ENCODE data around the gene COL8A1. TPM values are rescaled to one million over a fixed set of nuclear protein-coding genes. Genes with fewer than 3 reads are reported as not detected.
A peak's percentile ranks its signal among the peaks of the same experiment; 100 is the strongest.
"Not testable (repeated sequence)": the region's sequence is repeated elsewhere in the genome, so short reads cannot be mapped to it uniquely, and the experiment has no call there.

The COL8A1 gene
- total RNA-seq (2014; rRNA removed; shearing (Covaris generic)): 42.2 and 54.8 TPM in 2 replicates

GRCh38 chr3:99638167-99638948 is at the start of gene COL8A1:
COL8A1 (plus strand) TSS chr3:99638594; CDS start chr3:99790683, 152,089 bp downstream.
- Histone ChIP-seq H3K4me3 (peak within 1 kb of the TSS; percentile 50), H3K4me1 (replicated peaks) (peaks cover 63% of the 10 kb centered on the region)

DNA sequence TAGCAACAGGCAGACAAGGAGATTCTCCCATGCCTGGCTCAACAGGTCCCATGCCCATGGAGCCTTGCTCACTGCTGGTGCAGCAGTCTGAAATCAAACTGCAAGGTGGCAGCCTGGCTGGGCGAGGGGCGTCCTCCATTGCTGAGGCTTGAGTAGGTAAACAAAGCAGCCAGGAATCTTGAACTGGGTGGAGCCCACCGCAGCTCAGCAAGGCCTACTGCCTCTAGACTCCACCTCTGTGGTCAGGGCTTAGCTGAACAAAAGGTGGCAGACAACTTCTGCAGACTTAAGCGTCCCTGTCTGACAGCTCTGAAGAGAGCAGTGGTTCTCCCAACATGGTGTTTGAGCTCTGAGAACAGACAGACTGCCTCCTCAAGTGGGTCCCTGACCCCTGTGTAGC is 49.2 kb upstream of the COL8A1 start:
- H3K4me3 ChIP-seq; H3K9me3 ChIP-seq (replicated peaks); DNase-seq (ENCODE audit: low read depth in 1 of 2, low spot score in 2 of 2); H3K36me3 ChIP-seq; H3K27ac ChIP-seq; H3K4me1 ChIP-seq (replicated peaks); H3K27me3 ChIP-seq (replicated peaks): not testable (repeated sequence)

More at GRCh38 chr3:99638167-99638948, at the start of gene COL8A1:
- peak; percentile 71 to 88 for DNase-seq (ENCODE audit: low read depth in 1 of 2, low spot score in 2 of 2)
- Histone ChIP-seq H3K27me3 (replicated peaks) (no peaks in the 10 kb centered on the region), H3K27ac (peak within 1 kb of the TSS; percentile 94), H3K36me3 (peaks cover 15% of the 10 kb centered on the region; the same call in 1 of the 2 replicates), H3K9me3 (replicated peaks) (no peaks in the 10 kb centered on the region)

GRCh38 chr3:99599894-99600293 is 38.5 kb upstream of the COL8A1 start:
- Histone ChIP-seq H3K4me3 (no peak overlapping the region), H3K4me1 (replicated peaks) (no peaks in the 10 kb centered on the region), H3K36me3 (no peaks in the 10 kb centered on the region), H3K9me3 (replicated peaks) (no peaks in the 10 kb centered on the region), H3K27ac (no peak overlapping the region), H3K27me3 (replicated peaks) (no peaks in the 10 kb centered on the region)
- DNase-seq (ENCODE audit: low read depth in 1 of 2, low spot score in 2 of 2): no peak

- Histone ChIP-seq H3K9me3 (replicated peaks) (no peaks in the 10 kb centered on the region), H3K4me3 (no peak overlapping the region), H3K27ac (no peak overlapping the region), H3K4me1 (replicated peaks) (no peaks in the 10 kb centered on the region), H3K36me3 (no peaks in the 10 kb centered on the region), H3K27me3 (replicated peaks) (no peaks in the 10 kb centered on the region)
- DNase-seq (ENCODE audit: low read depth in 1 of 2, low spot score in 2 of 2): no peak
Observed at GRCh38 chr3:99601515-99601914, 36.9 kb upstream of the COL8A1 start.

GRCh38 chr3:99602183-99602582 is 36.2 kb upstream of the COL8A1 start:
- H3K4me1 ChIP-seq (replicated peaks): no peaks in the 10 kb centered on the region
- H3K4me3 ChIP-seq: no peak overlapping the region
- no peaks in the 10 kb centered on the region for H3K27me3 ChIP-seq (replicated peaks)
- H3K36me3 ChIP-seq: no peaks in the 10 kb centered on the region
- no peaks in the 10 kb centered on the region for H3K9me3 ChIP-seq (replicated peaks)
- no peak overlapping the region for H3K27ac ChIP-seq
- no peak for DNase-seq (ENCODE audit: low read depth in 1 of 2, low spot score in 2 of 2)

DNA sequence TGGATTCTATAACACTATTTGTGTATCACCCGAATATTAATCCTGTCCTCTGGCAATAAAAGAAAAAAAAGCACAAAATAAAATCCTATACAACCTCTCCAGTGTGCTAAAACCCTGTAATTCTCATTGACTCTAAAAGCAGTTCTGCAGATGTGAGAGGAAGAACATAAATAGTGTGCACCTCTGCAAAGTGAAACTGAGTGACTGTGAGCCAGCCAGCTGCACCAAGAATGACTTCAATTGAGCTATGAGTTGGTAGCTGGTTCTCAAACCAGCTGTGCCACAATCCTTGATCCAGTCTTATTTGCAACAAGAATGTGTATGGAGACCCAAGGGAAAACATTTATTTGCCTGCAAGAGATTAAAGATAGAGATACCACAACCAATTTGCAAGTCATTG is 31.2 kb upstream of the COL8A1 start:
- Histone ChIP-seq H3K27ac (no peak overlapping the region), H3K9me3 (replicated peaks) (no peaks in the 10 kb centered on the region), H3K27me3 (replicated peaks) (no peaks in the 10 kb centered on the region), H3K4me1 (replicated peaks) (no peaks in the 10 kb centered on the region), H3K4me3 (no peak overlapping the region), H3K36me3 (no peaks in the 10 kb centered on the region)
- DNase-seq (ENCODE audit: low read depth in 1 of 2, low spot score in 2 of 2): no peak

DNA sequence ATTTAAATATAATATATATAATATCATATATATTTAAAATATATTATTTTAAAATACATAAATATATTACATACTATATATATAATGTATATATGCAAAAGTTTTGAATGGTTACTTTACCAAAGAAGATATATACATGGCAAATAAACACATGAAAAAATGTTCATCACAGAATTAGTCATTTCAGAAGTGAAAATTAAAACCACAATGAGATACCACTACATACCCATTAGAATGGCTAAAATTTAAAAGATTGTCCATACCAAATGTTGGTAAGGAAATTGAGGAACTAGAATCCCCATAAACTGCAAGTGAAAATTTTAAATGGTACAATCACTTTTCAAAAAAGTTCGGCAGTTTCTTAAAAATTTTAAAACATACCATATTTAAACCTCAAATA is 23.6 kb upstream of the COL8A1 start:
- no peaks in the 10 kb centered on the region for H3K36me3 ChIP-seq
- no peak overlapping the region for H3K27ac ChIP-seq
- H3K9me3 ChIP-seq (replicated peaks): no peaks in the 10 kb centered on the region
- H3K4me1 ChIP-seq (replicated peaks): peaks cover 2% of the 10 kb centered on the region; the same call in 1 of the 2 replicates
- no peak overlapping the region for H3K4me3 ChIP-seq
- H3K27me3 ChIP-seq (replicated peaks): no peaks in the 10 kb centered on the region
- DNase-seq (ENCODE audit: low read depth in 1 of 2, low spot score in 2 of 2): no peak

- no peak for DNase-seq (ENCODE audit: low read depth in 1 of 2, low spot score in 2 of 2)
- no peaks in the 10 kb centered on the region for H3K27me3 ChIP-seq (replicated peaks)
- no peaks in the 10 kb centered on the region for H3K36me3 ChIP-seq
- H3K4me3 ChIP-seq: no peak overlapping the region
- no peaks in the 10 kb centered on the region for H3K9me3 ChIP-seq (replicated peaks)
- no peak overlapping the region for H3K27ac ChIP-seq
- peaks cover 14% of the 10 kb centered on the region for H3K4me1 ChIP-seq (replicated peaks)
Observed at GRCh38 chr3:99620077-99620767, 18.2 kb upstream of the COL8A1 start.

- H3K4me3 ChIP-seq: no peak overlapping the region
- peaks cover 21% of the 10 kb centered on the region for H3K4me1 ChIP-seq (replicated peaks)
- DNase-seq (ENCODE audit: low read depth in 1 of 2, low spot score in 2 of 2): no peak
- no peaks in the 10 kb centered on the region for H3K27me3 ChIP-seq (replicated peaks)
- no peaks in the 10 kb centered on the region for H3K9me3 ChIP-seq (replicated peaks)
- H3K36me3 ChIP-seq: no peaks in the 10 kb centered on the region
- H3K27ac ChIP-seq: no peak overlapping the region
Observed at GRCh38 chr3:99620976-99621375, 17.4 kb upstream of the COL8A1 start.

DNA sequence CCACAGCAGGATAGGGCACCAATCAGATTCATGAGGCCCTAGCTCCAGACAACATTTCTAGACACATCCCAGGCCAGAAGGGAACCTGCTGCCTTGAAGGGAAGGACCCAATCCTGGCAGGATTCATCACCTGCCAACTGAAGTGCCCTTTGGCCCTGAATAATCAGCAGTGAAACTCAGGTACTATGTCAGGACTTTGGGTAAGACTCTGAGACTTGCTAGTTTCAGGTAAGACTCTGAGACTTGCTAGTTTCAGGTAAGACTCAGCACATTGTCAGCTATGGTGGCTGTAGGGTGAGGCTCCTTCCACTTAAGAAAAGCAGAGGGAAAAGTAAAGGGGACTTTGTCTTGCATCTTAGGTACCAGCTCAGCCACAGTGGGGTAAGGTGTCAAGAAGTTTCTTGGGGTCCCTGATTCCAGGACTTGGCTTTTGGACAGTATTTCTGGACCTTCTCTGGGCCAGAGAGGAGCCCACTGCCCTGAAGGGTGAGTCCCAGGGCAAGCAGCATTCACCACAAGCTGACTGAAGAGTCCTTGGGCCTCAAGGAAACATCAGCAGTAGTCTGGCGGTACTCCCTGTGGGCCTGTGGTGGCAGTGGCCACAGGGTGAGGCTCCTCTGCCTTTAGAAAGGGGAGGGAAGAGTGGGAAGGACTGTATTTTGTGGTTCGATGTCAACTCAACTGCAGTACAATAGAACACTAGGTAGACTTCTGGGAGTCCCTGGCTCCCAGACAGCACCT is 13.7 kb upstream of the COL8A1 start:
- peaks cover 38% of the 10 kb centered on the region for H3K4me1 ChIP-seq (replicated peaks)
- no peaks in the 10 kb centered on the region for H3K27me3 ChIP-seq (replicated peaks)
- DNase-seq (ENCODE audit: low read depth in 1 of 2, low spot score in 2 of 2): no peak
- no peaks in the 10 kb centered on the region for H3K9me3 ChIP-seq (replicated peaks)
- H3K27ac ChIP-seq: no peak overlapping the region
- no peak overlapping the region for H3K4me3 ChIP-seq
- no peaks in the 10 kb centered on the region for H3K36me3 ChIP-seq

DNA sequence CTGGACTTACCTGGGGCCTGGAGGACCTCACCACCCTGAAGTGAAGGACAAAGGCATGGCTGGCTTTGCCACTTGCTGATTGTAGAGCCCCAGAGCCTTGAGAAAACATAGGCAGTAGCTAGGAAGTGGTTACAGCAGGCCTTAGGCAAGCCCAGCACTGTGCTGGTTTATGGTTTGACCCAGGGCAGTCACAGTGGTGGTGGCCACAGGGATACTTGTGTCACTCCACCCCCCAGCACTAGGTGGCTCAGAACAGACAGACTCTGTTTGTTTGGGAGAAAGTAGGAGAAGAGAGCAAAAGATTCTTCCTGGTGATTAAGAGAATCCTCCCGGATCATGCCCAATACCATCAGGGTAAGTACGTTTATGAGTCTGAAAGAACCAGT is 13.2 kb upstream of the COL8A1 start:
- H3K27ac ChIP-seq: peak overlapping the region; percentile 53; the same call in 1 of the 2 replicates
- no peaks in the 10 kb centered on the region for H3K9me3 ChIP-seq (replicated peaks)
- H3K36me3 ChIP-seq: no peaks in the 10 kb centered on the region
- no peak for DNase-seq (ENCODE audit: low read depth in 1 of 2, low spot score in 2 of 2)
- no peaks in the 10 kb centered on the region for H3K27me3 ChIP-seq (replicated peaks)
- peaks cover 32% of the 10 kb centered on the region for H3K4me1 ChIP-seq (replicated peaks)
- H3K4me3 ChIP-seq: no peak overlapping the region

DNA sequence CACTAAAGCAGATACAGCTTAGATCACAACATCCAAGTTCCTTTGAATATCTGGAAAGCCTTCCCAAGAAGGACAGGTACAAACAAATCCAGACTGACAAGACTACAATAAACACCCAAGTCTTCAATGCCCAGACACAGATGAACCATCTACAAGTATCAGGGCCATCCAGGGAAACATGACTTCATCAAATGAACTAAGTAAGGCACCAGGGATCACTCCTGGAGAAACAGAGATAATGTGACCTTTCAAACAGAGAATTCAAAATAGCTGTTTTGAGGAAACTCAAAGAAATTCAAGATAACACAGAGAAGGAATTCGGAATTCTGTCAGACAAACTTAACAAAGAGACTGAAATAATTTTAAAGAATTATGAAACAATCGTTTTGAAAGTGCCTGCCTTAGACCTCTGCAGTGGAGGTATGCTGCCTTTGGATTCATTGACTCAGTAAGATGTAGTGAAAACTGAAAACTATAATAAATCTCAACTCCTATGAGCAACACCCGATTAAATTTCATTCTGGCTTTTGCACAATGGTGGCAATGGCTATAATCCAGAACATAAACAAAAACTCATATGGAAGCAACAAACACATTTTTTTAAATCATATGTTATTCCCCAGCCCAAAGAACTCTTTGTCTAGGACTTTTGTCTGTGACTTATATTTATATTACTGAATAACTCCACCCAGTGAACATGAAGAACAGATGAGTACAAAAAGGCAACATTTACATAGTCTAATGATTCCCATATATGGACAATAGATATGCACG is 12.6 kb upstream of the COL8A1 start:
- H3K27ac ChIP-seq: peak overlapping the region; percentile 53
- no peak overlapping the region for H3K4me3 ChIP-seq
- no peaks in the 10 kb centered on the region for H3K27me3 ChIP-seq (replicated peaks)
- no peaks in the 10 kb centered on the region for H3K9me3 ChIP-seq (replicated peaks)
- H3K4me1 ChIP-seq (replicated peaks): peaks cover 30% of the 10 kb centered on the region
- peak in 1 of 2 experiments; percentile 39 for DNase-seq (ENCODE audit: low read depth in 1 of 2, low spot score in 2 of 2)
- no peaks in the 10 kb centered on the region for H3K36me3 ChIP-seq

DNA sequence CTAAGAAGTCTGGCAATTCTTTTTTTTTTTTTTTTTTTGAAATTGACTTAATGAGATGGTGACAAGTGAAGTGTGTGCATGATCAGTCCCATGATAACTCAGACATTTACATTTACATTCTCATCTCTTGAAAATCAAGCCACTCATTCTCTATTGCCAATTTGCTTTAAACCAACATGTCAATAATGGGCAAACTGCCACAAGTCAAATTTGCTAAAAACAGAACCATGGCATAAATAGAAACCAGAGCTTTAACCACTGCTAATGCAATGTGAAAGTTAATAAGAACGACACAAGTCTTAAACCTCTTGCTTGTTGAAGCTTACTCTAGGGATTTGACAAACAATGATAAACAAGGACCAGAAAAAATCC is 12.0 kb upstream of the COL8A1 start:
- Histone ChIP-seq H3K27ac (0 out of 2 replicates have a peak overlapping the region, but pooled peaks have one; percentile 25), H3K27me3 (replicated peaks) (no peaks in the 10 kb centered on the region), H3K9me3 (replicated peaks) (no peaks in the 10 kb centered on the region), H3K36me3 (no peaks in the 10 kb centered on the region), H3K4me3 (no peak overlapping the region), H3K4me1 (replicated peaks) (peaks cover 30% of the 10 kb centered on the region)
- no peak for DNase-seq (ENCODE audit: low read depth in 1 of 2, low spot score in 2 of 2)

Measured in SJSA1 (cell line).